ENCODE results near the gene HIF1A. TPM values are rescaled to one million over a fixed set of nuclear protein-coding genes. Genes with fewer than 3 reads are reported as not detected.

HIF1A gene
- total RNA-seq, 1 experiment from 2014 or later = 319 TPM

GRCh38 chr14:61694039-61694438, 1.3 kb upstream of the HIF1A start:
- Histone ChIP-seq H3K9ac (ENCODE audit: low read length) (0 out of 2 replicates have a peak overlapping the region, but pooled peaks have one; percentile 71), H3K36me3 (ENCODE audit: low read depth, low read length) (peaks cover 16% of the 10 kb centered on the region; the same call in 1 of the 2 replicates), H4K20me1 (ENCODE audit: low read length) (peaks cover 33% of the 10 kb centered on the region), H3K27me3 (ENCODE audit: low read length) (no peaks in the 10 kb centered on the region), H2AFZ (ENCODE audit: low read length) (no peak overlapping the region), H3K79me2 (ENCODE audit: low read length) (peaks cover 38% of the 10 kb centered on the region), H3F3A (ENCODE audit: low read length, unreplicated experiment) (no peaks in the 10 kb centered on the region), H3K4me3 (ENCODE audit: low read length) (peak overlapping the region; percentile 86; the same call in 1 of the 2 replicates), H3K9me3 (ENCODE audit: low read length) (no peaks in the 10 kb centered on the region), H3K4me2 (ENCODE audit: low read length) (peak overlapping the region; percentile 91), H3K9me2 (replicated peaks; ENCODE audit: low read length) (no peaks in the 10 kb centered on the region), H3K27ac (ENCODE audit: low read length) (no peak overlapping the region), H3K4me1 (ENCODE audit: insufficient read depth, low read length) (peaks cover 24% of the 10 kb centered on the region)
- no peak for DNase-seq
- CTCF ChIA-PET = interaction anchor here (0.7 kb wide), 1 partner anchor 231 kb away, joined by 3 read pairs; no protein-coding TSS in a partner anchor
- TF ChIP-seq CTCF (conservative IDR thresholded peaks at IDR 0.05; ENCODE audit: low read depth, low read length) (no peak), EZH2phosphoT487 (IDR thresholded peaks at IDR 0.05; ENCODE audit: borderline replicate concordance, low read length) (no peak), EZH2 (IDR thresholded peaks at IDR 0.05; ENCODE audit: low read length, unreplicated experiment) (no peak)
- POLR2A ChIA-PET (ENCODE audit: unreplicated experiment) = interaction anchor here (0.6 kb wide), 1 partner anchor 107 kb away, joined by 3 read pairs; no protein-coding TSS in a partner anchor
- intact Hi-C loops (cut with micrococcal nuclease) = loop anchor here (2.0 kb wide), 2 partner anchors 37 to 63 kb away; no protein-coding TSS in a partner anchor
- no TSS peak for BruUV-seq (replicated peaks)
- no peak for ATAC-seq

- ChIA-PET CTCF (interaction anchor here (1.0 to 1.3 kb wide), 2 partner anchors 48 to 66 kb away, joined by 6 to 8 read pairs; no protein-coding TSS in a partner anchor), POLR2A (ENCODE audit: unreplicated experiment) (interaction anchor here (0.5 to 1.2 kb wide), 11 partner anchors 15 to 1991 kb away, joined by 3 to 16 read pairs (median 4); no protein-coding TSS in a partner anchor)
- BruUV-seq (replicated peaks) = no TSS peak
- Histone ChIP-seq H3F3A (ENCODE audit: low read length, unreplicated experiment) (no peaks in the 10 kb centered on the region), H3K9me2 (replicated peaks; ENCODE audit: low read length) (no peaks in the 10 kb centered on the region), H3K27me3 (ENCODE audit: low read length) (no peaks in the 10 kb centered on the region), H3K4me3 (ENCODE audit: low read length) (peak overlapping the region; percentile 86), H3K27ac (ENCODE audit: low read length) (peak overlapping the region; percentile 81), H3K9ac (ENCODE audit: low read length) (peak overlapping the region; percentile 94), H3K4me2 (ENCODE audit: low read length) (peak overlapping the region; percentile 87), H2AFZ (ENCODE audit: low read length) (no peak overlapping the region), H3K4me1 (ENCODE audit: insufficient read depth, low read length) (peaks cover 37% of the 10 kb centered on the region), H4K20me1 (ENCODE audit: low read length) (peaks cover 52% of the 10 kb centered on the region), H3K36me3 (ENCODE audit: low read depth, low read length) (peaks cover 20% of the 10 kb centered on the region; the same call in 1 of the 2 replicates), H3K9me3 (ENCODE audit: low read length) (no peaks in the 10 kb centered on the region), H3K79me2 (ENCODE audit: low read length) (peaks cover 56% of the 10 kb centered on the region)
- DNase-seq (peak; percentile 57), ATAC-seq (peak; percentile 11)
- no peak for TF ChIP-seq CTCF (conservative IDR thresholded peaks at IDR 0.05; ENCODE audit: low read depth, low read length)
- no peak for TF ChIP-seq EZH2 (IDR thresholded peaks at IDR 0.05; ENCODE audit: low read length, unreplicated experiment)
- no peak for TF ChIP-seq EZH2phosphoT487 (IDR thresholded peaks at IDR 0.05; ENCODE audit: borderline replicate concordance, low read length)
- intact Hi-C loops (cut with micrococcal nuclease) = loop anchor here (1.0 to 5.0 kb wide), 9 partner anchors 34 to 235 kb away; no protein-coding TSS in a partner anchor
Observed at GRCh38 chr14:61695695-61696527, 598 bp downstream of the HIF1A start.

Data from PC-3 (cell line).